Pancreas (tissue), 10 donors: Measurements from ENCODE around the gene MAMDC2. TPM values are rescaled to one million over a fixed set of nuclear protein-coding genes. Genes with fewer than 3 reads are reported as not detected.
A peak's percentile ranks its signal among the peaks of the same experiment; 100 is the strongest.

ENCODE experiments used
- ATAC-seq, 4 donors: fragments of 200-7000 bp; cut with Tn5 transposase; one replicate each; pipeline versions ENCODE4 v1.8.0 to v1.9.1; 2020; ENCODE audit warnings: mild to moderate bottlenecking in 4 of 4, moderate library complexity in 4 of 4
- DNase-seq, 6 donors: peaks; one replicate each; pipeline ENCODE4 v3.0.0-alpha.2; 2020
- FAIRE-seq: peaks from 2 replicates; lab custom pipeline; 2012; peaks lifted over from hg19 to GRCh38; lab: Jason Lieb, UNC
- H3K27ac ChIP-seq, 4 donors: fragments of 200-600 bp; sonication (generic); 1 replicate in 3 of 4; 2 replicates in 1 of 4; pipeline versions ENCODE4 v1.5.0 to v1.8.0; 2020
- H3K27me3 ChIP-seq, 4 donors: fragments of 200-600 bp; one replicate each; pipeline ENCODE4 v1.8.0; 2021
- H3K36me3 ChIP-seq, 3 donors: fragments of 200-600 bp; sonication (generic) in 1 of 3; one replicate each; pipeline versions ENCODE4 v1.5.0 to v1.8.0; 2020 to 2021
- H3K4me1 ChIP-seq, 3 donors: fragments of 200-600 bp; one replicate each; pipeline ENCODE4 v1.8.0; 2021
- H3K4me3 ChIP-seq, 4 donors: fragments of 200-600 bp; sonication (generic) in 2 of 4; one replicate each; pipeline versions ENCODE4 v1.5.0 to v1.8.0; 2020 to 2021
- H3K9me3 ChIP-seq, 4 donors: fragments of 200-600 bp; one replicate each; pipeline ENCODE4 v1.8.0; 2021
- CTCF ChIP-seq, 4 donors: fragments of 200-600 bp; sonication (generic) in 3 of 4; IDR thresholded peaks; one replicate each; pipeline versions ENCODE4 v1.5.0 to v1.8.0; 2021; ENCODE audit warnings: antibody characterized with exemption in 4 of 4
- WGBS, 2 donors: extraction: QIAGEN DNeasy Blood & Tissue Kit; methylation state at CpG; one replicate each; pipeline ENCODE4 v1.1.7; 2013; 5-methylcytosine and 5-hydroxymethylcytosine counted together
- intact Hi-C, 3 donors: fragments of 100-400 bp; cut with DNase I; formaldehyde crosslinking; loops; one replicate each; pipeline versions ENCODE4 v1.11.1 to v1.14.2; 2022
- polyA plus RNA-seq, 2 donors: library from polyadenylated mRNA; stranded (reverse); fragments of 200-250 nt; gene quantifications; one replicate each; pipeline ENCODE4 v1.2.3, GENCODE V29; 2013
- total RNA-seq, 6 donors: library from RNA; stranded (reverse); fragmentation: NEBNext Ultra II Directional in 4 of 6; extraction: Animal tissue kit (Norgen Biotek cat#: 25700) in 4 of 6; gene quantifications; one replicate each; pipeline versions ENCODE4 v1.2.1 to v1.2.4, GENCODE V29; 2021 to 2023
- donor health status: healthy with polysubstance abuse.
- donor health status: DM: no; HTN: no; CAD: no; lungs with moderate emphysema.
- donor health status: DM: no; HTN: no; CAD: no.
- donor health status: control.
- donor health status: control.
- donor health status: Bipolar disorder and iron deficiency.
- donor health status: DM: yes; HTN: yes; CAD: no.
- donor health status: DM: no; HTN: no; CAD: no.
- donor health status: DM: no; HTN: no; CAD: no.
- donor health status: DM: yes; HTN: yes; CAD: no.

The MAMDC2 gene
- total and polyA plus RNA-seq, 8 donors: 0.95 to 4.7 (median 1.3) TPM

- WGBS, 2 donors: 65 to 76% methylated on average over 5 of the region's 5 CpGs
- no peak for TF ChIP-seq CTCF (IDR thresholded peaks at IDR 0.05)
- FAIRE-seq (no peak), ATAC-seq (peak in 3 of 4 donors; percentile 11 to 69 (median 18)), DNase-seq (peak in 2 of 6 donors; percentile 23 to 41)
- no peaks in the 10 kb centered on the region for H3K4me1 ChIP-seq
- no peaks in the 10 kb centered on the region for H3K36me3 ChIP-seq
- H3K27me3 ChIP-seq: no peaks in the 10 kb centered on the region
- no peaks in the 10 kb centered on the region for H3K9me3 ChIP-seq
- intact Hi-C loops: loop anchor here in 1 of 3 donors (10.0 kb wide), 1 partner anchor 75 kb away; no protein-coding TSS in a partner anchor
- no peak overlapping the region for H3K27ac ChIP-seq
- H3K4me3 ChIP-seq: no peak overlapping the region
Observed at GRCh38 chr9:70020217-70020616, 23.4 kb upstream of the MAMDC2 start.

- no peaks in the 10 kb centered on the region for H3K36me3 ChIP-seq
- no peaks in the 10 kb centered on the region for H3K4me1 ChIP-seq
- no peak for TF ChIP-seq CTCF (IDR thresholded peaks at IDR 0.05)
- H3K27ac ChIP-seq: no peak overlapping the region
- no peaks in the 10 kb centered on the region for H3K27me3 ChIP-seq
- 68 to 71% methylated on average over 5 of the region's 5 CpGs for WGBS, 2 donors
- peak in 1 of 4 donors; percentile 53 for ATAC-seq
- FAIRE-seq: no peak
- no peaks in the 10 kb centered on the region for H3K9me3 ChIP-seq
- intact Hi-C loops: loop anchor here in 1 of 3 donors (10.0 kb wide), 1 partner anchor 74 kb away; no protein-coding TSS in a partner anchor
- peak in 1 of 6 donors; percentile 26 for DNase-seq
- no peak overlapping the region for H3K4me3 ChIP-seq
Observed at GRCh38 chr9:70020991-70021571, 22.6 kb upstream of the MAMDC2 start.

GRCh38 chr9:70028287-70028686 is 15.4 kb upstream of the MAMDC2 start:
- no peak overlapping the region for H3K4me3 ChIP-seq
- no peak for ATAC-seq
- FAIRE-seq: no peak

DNA sequence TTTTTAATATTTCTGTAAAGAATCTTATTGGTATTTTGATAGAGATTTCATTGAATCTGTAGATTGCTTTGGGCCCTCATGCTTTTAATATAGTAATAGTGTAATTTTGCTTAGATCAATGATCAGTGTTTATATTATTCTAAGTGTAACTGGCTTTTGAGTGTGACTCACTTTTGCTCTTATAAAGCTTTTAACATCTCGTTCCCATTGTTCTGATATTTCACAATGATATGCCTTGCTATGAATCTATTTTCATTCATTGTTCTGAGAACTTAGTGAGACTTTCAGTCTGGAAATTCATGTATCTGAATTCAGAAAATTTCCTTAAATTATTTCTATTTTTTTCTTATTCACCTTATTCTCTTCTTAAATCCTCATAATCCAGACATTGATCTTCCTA is 13.5 kb upstream of the MAMDC2 start:
- no peak for FAIRE-seq
- H3K36me3 ChIP-seq: no peaks in the 10 kb centered on the region
- H3K9me3 ChIP-seq: no peaks in the 10 kb centered on the region
- intact Hi-C loops: no loop called here
- no peak overlapping the region for H3K4me3 ChIP-seq
- H3K27me3 ChIP-seq: no peaks in the 10 kb centered on the region
- no peaks in the 10 kb centered on the region for H3K4me1 ChIP-seq
- 88 to 91% methylated on average over 1 of the region's 1 CpG for WGBS, 2 donors
- no peak for TF ChIP-seq CTCF (IDR thresholded peaks at IDR 0.05)
- DNase-seq: no peak
- no peak for ATAC-seq
- H3K27ac ChIP-seq: no peak overlapping the region

More at GRCh38 chr9:70028287-70028686, 15.4 kb upstream of the MAMDC2 start:
- DNase-seq: no peak
- no peaks in the 10 kb centered on the region for H3K9me3 ChIP-seq
- TF ChIP-seq CTCF (IDR thresholded peaks at IDR 0.05): no peak
- WGBS, 2 donors: 77 to 80% methylated on average over 5 of the region's 5 CpGs
- H3K27ac ChIP-seq: no peak overlapping the region
- H3K36me3 ChIP-seq: no peaks in the 10 kb centered on the region
- H3K27me3 ChIP-seq: no peaks in the 10 kb centered on the region
- intact Hi-C loops: loop anchor here in 1 of 3 donors (10.0 kb wide), 1 partner anchor 67 kb away; no protein-coding TSS in a partner anchor
- no peaks in the 10 kb centered on the region for H3K4me1 ChIP-seq

- WGBS, 2 donors: 48 to 67% methylated on average over 1 of the region's 1 CpG
- no peak for FAIRE-seq
Observed at GRCh38 chr9:70031141-70031545, 12.5 kb upstream of the MAMDC2 start.

More at GRCh38 chr9:70031141-70031545, 12.5 kb upstream of the MAMDC2 start:
- no peak for ATAC-seq
- H3K4me3 ChIP-seq: no peak overlapping the region
- no peaks in the 10 kb centered on the region for H3K4me1 ChIP-seq
- H3K9me3 ChIP-seq: no peaks in the 10 kb centered on the region
- no peaks in the 10 kb centered on the region for H3K36me3 ChIP-seq
- DNase-seq: no peak
- TF ChIP-seq CTCF (IDR thresholded peaks at IDR 0.05): no peak
- no peak overlapping the region for H3K27ac ChIP-seq
- intact Hi-C loops: no loop called here
- H3K27me3 ChIP-seq: no peaks in the 10 kb centered on the region
